Fibroblast of gingiva (primary cell): ENCODE data around the gene NAA20.
A peak's percentile ranks its signal among the peaks of the same experiment; 100 is the strongest.

Experiments
- DNase-seq: peaks from one replicate; pipeline ENCODE4 v3.0.0-alpha.2; 2011; ENCODE audit warnings: low read depth

Gene NAA20

DNA sequence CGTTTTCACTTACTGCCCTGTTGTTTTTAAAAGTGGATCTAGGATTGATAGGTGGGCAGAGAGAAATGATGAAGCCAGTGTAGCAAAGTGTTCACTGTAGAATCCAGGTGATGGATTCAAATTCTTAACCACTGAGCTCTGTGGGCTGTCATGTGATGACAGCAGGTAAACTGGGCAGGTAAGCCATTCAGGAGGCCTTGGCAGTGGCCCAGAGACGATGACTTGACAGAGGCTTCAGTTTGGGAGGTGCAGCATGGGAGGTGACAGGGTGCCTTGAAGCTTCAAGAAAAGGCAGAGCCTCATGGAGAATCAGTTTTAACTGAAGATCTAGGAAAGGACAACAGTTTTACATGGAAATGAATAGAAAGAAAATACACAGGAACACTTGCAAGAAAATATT lies 2.0 kb downstream of the NAA20 start:
- DNase-seq = no peak

DNA sequence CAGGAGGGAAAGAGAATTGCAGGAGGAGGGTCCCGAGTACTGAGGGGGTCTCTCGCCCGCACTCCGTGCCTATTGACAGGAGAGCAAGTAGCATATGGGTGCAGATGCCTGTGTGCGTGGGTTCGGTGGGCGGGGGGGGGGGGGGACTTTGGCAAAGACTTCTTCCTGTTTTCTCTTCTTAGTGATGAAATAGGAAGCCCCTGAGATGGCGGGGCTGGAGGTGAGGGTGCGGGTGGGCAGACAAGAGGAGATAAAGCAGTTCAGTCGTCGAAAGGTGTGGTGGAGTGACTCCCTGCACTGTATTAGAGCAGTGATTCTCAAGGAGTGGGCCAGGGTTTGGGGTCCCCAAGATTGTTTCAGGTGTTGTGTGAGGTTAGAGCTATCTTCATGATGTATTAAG lies 3.7 kb downstream of the NAA20 start:
- DNase-seq = no peak

DNA sequence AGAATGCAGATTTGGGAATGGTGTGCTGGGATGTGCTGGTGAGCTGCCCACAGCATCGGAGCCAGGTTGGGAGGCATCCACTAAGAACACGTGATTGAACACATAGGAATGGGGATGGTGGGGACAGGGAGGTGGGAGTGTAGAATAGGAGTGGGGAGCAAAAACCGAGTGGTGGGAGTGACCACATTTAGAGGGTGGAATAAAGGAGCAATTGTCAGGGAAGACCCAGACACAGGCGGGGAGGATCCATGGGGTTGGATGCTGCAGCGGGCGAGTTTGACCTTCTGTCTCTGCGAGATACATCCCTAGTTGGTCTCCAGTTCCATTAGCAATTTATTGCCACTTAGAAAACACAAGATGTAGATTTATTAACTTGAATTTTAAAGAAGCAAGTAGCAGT lies 4.7 kb downstream of the NAA20 start:
- DNase-seq = no peak

DNA sequence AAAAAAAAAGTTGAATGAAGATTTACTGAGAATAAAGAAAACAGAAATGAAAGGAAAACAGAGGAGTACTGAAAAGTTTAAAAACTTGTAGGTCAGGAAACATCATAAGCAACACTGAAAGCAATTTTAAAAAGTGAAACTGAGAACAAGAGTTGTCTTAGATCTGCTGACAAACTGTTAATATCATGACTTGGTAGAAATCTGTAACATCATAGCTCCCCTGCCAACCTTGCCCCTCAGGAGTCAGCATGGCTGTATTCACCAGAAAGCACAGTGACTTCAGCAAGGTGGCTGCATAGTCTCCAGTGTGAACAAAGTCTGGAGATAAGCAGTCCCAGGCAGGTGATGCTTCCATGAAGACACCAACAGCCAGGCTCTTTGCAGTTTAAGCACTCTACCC lies 5.3 kb downstream of the NAA20 start:
- DNase-seq = no peak

DNA sequence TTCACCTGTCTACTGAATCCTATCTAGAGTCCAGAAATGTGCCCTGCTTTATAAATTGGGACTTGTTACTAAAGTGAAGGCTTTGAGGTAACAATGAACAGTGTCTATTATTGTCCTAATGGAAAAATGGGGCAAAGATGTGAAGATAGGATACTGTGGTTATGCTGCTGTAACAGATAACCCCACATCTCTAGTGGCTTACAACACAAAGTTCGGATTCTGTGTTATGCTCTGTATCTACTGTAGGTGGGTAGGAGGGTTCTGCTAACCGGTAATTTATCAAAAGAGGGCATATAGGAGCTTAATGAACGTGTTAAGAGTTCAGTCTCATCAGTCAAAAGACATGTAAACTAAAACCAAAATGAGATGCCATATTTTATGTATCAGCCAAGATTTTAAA lies 6.2 kb downstream of the NAA20 start:
- DNase-seq = no peak

DNA sequence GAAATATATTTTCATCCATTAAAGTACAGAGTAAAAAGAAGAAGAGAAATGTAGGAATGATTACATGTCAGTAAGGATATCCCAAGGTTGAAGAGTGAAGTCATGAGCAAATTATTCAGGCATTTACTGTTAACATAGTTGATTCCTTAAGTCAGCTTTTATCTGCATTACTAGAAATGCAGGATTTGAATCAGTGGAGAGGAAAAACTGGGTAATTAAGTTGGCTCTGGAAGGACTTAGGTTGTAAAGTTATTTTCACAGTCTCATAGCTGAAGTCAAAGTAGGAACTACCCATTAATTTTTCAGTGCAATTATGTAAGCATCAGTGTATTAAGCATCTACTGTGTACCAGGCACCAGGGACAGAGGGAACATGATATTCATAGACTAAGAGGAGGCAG lies 7.8 kb downstream of the NAA20 start:
- no peak for DNase-seq

DNA sequence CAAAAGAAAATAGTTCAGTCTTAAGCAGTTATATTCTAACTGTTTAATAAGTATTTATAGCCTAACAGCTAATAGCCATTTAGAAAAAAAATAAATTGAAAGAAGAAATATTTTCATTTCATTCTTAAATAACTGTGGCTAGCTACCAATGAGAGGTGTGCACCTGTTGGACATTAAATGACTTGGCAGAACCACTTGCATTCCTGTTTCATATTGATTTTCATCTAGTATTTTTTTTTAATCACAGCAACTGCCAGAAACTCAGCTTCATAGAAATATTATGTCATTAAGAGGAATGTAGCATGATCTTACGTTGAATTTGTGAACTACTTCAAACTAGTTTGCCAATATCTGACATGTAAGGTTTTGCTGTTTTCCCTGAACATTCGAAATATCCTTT lies 10.1 kb downstream of the NAA20 start:
- DNase-seq = no peak

DNA sequence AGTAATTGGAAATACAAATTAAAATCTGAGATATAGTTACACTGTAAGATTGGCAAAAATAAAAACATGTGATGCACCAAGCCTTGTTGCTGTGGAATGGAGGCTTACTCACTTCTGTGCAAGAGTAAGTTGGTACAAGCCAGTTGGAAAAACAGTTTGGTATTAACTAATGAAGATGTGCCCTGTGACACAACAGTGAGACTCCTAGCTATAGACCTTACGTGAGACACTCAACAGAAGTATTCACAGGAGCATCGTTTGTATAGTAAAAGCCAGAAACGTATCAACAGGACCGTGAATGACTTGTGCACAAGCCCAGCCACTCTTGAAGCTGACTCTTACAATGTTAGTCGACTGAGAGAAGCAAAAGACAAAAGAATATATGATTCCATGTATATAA lies 14.6 kb downstream of the NAA20 start:
- no peak for DNase-seq

DNA sequence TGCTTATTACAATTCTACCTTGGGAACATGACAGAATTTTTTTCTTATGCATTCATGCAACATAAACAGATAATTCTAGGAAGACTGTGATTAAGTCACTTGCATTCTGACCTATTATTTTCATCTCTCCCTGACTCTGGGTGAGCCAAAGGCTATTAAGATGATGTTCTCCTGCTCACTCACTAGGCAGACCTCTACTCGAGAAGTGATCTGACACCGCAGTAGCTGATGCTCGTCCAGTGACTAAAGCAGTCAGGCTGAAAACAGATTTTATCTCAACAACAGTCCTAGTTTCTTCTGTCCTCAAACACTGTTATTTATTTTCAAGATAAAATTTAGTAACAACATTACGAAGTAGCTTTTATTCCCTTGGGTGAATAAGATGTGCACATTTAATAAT lies 17.3 kb downstream of the NAA20 start:
- DNase-seq = no peak

DNA sequence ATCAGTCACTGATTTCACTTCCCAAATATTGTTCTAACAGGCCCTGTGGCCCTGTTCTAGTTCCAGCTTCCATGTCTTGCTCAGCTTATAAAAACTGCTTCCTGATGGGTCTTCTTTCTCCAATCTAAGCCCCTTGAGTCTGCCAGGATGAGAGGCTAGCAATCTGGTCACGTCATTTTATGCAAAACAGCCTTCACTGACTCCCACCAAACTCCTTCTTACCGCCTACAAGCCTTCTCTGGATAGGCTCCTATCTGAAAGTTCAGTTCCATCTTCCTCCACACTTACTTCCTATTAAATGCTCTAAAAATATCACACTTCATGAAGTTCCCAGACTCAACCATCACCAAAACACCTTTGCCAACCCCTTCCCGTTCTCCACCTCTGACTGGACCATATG lies 19.6 kb downstream of the NAA20 start:
- no peak for DNase-seq

DNA sequence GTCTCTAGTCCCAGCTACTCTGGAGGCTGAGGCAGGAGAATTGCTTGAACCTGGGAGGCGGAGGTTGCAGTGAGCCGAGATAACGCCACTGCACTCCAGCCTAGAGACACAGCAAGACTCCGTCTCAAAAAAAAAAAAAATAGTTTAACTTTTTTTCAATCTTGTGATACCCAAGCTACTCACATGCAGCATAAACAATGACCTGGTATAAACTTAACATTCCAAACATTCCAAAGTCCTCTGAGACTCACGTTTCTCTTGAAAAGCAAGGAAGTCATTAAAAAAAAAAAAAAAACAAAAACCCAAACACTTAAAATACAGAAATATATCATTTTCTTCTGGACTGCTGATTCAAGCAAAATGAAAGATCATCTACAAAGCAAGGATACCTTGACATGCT lies 20.8 kb downstream of the NAA20 start:
- DNase-seq = peak; percentile 25

DNA sequence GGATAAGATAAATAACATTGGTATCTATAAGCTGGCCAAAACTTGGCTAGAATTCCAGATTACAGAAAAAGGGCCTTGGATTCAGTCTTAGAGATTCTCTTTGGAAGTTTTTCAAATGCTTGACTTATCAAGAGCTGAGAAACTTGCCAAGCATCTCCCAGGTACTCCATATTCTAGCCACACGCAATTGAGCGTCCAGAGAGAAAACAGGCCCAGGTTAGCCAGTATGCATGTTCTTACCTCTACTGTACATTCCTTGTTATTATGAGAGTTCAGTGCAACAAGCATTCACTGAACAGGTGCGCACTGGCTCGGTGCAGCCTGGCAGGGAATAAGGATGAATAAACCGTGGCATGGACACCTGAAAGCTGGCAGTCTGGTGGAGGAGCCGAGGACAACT lies 21.4 kb downstream of the NAA20 start:
- no peak for DNase-seq

DNA sequence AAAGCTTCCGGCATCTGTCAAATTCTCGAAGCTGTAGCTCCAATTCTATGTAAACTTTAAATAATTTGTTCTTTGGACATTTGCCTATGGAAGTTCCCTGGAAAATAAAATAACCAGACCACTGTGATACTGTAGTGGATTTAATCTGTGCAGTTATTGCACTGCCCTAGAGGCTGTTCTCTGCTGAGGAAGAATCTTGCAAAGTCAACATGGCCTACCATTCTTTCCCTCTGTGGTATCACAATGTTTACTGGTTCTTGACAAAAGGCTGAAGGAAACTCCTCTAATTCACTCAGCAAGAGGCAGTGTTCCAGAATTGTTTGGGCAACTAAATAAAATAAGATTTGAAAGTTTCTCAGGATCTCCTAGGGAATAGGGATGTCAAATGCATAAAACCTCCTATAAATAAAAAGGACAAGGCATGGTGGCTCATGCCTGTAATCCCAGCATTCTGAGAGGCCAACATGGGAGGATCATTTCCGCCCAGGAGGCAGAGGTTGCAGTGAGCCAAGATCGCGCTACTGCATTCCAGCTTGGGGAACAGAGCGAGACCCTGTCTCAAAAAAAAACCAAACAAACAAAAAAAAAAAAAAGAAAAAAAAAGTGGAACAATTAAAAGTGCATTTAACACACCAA lies 22.7 kb downstream of the NAA20 start:
- DNase-seq = no peak

DNA sequence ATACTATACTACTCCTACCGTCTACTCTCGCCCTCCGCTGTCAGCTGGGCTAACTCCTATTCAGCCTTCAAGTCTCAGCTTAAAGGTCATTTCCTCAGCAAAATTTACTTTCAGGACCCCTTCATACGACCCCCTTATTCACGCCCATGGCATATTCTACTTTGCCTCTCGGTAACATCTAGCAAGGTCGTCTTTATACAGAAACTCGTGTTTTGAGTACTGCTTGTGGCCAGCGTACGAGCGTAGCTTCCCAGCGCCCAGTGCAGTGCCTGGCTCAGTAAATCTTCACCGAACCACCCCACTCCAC lies 34.6 kb downstream of the NAA20 start:
- no peak for DNase-seq

DNA sequence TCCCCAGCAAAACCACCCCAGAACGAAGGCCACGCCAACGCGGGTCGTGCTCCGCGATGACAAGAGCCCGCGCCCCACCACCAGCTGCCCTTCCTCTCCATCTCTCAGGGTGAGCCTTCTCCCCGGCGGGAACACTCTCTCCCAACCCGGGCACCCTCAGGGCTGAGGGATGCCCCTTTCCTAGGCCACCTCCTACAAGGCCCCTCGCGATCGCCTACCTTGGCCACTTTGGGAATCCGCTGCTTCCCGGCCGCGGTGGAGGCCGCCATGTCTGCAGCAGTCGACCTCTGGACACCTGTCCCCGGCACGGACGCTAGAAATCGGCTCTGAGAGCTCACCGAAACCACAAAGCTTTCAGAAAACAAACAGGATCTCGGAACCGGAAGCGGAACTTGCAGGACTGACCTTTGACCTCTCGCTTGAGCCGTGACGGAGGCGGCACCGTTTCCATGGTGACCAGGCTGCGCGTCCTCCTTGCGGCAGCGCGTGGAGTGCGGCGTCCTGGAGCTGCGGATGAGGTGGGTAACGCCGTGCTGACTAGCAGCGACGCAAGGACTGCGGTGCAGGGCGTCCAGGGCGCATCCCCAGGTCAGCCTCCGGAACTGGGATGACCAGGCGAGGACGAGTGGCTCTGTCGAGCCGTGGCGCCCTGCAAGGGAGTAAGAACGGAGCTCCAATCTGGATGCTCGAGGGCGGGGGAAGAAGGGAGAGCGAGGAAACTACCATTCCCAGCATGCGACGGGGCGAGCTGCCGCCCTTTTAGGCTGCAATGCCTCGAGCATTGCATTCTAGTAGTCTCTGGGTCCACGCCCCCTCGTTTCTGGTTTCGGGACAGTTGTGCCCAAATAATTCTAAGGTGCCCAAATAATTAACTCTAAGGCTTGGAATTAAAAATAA lies 35.2 kb downstream of the NAA20 start, which contains the start of the genes CFAP61 and CRNKL1:
Gene CFAP61 (plus strand): TSS at position 459 of the 897 bp plus-strand sequence. CDS start 4,122 bp downstream, outside the sequence.
Gene CRNKL1 (minus strand): TSS at position 393 of the 897 bp plus-strand sequence. CDS start 124 bp downstream, at position 269.
- DNase-seq = peak; percentile 96

DNA sequence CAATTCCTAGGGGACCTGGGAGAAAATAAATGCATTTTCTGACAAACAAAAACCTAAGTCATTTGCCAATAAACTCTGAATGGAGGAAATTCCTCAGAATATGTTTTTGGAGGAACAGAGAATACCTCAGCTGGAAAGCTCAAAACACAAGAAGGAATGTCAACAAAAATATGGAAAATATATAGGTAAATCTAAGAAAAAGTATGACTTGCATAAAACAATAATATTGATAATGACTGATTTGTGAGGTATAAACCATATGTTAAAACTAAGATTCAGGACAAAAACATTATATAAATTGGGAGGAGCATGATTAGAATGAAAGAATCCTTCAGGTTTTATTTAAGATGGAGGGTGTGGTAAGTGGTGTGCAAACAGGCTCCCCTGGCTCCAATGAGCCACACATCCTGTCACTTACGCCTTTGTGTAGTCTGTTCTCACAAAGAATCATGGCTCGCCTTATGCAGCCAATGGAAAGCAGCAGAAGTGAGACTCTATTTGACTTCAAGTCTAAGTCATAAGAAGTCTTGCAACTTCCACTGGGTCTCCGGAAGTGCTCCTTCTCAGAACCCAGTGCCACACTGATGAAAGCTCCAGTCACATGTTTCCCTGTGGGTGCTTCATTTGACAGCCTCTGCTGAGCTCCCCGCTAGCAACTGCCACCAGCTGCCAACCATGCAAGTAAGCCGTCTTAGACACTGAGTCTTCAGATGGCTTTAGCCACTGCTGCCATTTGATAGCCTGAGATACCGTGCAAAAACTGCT lies 43.3 kb downstream of the NAA20 start:
- no peak for DNase-seq

DNA sequence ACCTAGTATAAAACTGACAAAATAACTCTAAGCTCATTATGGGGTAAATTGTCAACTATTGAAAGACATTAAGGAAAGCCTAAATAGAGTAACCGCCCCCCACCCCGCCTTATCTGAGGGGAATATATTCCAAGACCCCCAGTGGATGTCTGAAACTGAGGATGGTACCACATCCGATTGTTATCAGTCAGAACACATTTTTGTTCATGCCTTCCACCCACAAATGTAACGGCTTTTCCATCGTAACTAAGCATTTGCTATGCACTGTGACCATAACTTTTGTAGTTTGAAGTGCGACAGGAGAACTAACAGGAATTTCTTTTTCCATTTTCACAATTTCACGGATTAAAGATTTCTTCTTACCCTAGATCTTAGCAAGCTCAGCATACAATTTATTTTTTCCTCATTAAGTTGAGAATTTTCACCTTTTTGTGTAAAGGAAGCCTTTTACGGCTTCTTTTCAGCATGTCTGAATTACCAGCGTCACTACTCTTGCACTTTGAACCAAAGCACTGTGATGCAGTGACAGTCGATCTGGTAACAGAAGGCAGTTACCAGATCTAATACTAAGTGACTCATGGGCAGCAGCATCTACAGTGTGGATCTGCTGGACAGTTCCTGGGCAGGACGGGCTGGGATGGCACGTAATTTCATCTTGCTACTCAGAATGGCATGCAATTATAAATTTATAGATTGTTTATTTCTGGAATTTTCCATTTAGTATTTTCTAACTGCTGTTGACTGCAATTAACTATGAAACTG lies 47.0 kb downstream of the NAA20 start:
- DNase-seq = no peak

DNA sequence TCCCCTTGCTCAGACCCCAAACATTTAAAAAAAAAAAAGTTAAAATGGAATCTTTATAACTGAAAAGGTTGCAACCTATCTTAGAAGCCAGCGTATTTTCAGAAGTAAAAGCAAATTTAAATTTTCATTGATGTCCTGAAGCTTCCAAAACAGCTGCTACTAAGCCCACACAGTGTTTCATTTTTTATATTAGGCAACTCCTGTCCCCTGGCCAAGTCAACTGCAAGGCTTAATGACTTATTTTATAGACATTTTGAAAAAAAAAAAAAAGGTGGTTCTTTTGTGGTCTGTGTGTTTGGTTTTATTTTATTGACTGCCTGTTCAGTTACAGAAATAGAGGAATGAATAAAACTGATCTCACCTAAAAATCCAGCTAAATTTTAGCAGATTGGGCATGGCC lies 48.2 kb downstream of the NAA20 start:
- no peak for DNase-seq

DNA sequence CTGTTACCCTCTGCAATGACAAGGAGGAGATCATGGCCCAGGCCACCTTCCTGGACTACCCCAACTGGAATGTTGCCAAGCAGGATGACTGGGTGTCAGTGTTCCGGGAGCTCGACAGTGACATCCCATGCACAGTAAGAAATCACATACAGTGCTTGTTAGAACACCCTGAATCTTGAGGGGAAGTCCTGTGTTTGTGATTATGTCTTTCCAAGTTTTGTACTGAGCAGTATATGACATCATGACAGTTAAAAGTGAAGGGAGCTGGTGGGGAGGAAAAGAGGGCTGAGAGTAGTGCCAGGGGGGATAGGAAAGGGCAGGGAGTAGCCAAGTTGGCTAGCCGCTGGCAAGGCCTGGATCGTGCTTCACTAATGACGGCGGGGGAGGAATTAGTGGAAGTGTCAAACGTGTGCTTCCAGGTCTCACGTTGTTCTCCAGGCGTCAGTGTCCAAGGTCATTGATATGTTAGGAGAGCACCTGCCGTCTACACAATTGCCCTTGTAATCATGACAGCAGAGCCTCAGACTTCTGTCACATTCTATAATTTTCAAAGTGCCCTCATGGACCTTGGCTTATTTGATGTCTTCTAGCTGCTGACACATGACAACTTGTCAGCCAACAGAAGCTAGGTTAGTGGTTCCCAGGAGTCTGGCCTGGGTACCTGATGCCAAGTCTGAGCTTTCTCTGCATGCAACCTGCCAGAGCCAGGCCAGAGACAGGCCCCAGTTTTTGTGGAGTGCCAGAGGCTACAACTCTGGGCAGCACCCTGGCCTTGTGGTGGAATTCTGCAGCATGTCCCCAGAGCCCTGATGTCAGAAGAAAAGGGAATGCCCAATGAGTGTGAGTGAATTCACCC lies 53.9 kb downstream of the NAA20 start:
- no peak for DNase-seq

DNA sequence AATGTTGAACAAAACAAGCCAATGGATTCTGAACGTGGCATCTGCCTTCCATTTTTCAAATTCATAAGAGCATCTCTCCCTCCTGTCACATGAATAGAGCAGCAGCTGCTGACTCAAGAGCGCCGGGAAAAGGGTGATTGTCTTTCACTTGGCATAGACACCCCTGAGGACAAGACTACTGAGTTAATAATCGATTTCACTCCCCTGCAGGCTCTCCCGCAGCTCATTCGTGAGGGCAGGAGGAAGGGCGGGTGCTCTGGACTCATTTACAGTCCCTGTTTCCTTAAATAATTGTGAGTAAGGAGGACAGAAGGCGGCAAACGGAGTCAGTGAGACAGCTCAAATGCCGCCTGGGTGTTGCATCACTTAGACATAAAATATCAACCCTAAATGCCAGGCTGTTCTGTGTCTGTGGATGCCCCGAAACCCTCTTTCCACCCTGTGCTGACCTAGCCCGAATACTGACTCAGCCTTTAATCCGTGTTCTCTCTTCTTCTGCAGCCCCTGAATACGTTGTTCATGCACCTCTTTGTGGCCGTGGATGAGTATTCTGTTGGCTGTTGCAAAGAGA lies 56.7 kb downstream of the NAA20 start:
- DNase-seq = no peak

DNA sequence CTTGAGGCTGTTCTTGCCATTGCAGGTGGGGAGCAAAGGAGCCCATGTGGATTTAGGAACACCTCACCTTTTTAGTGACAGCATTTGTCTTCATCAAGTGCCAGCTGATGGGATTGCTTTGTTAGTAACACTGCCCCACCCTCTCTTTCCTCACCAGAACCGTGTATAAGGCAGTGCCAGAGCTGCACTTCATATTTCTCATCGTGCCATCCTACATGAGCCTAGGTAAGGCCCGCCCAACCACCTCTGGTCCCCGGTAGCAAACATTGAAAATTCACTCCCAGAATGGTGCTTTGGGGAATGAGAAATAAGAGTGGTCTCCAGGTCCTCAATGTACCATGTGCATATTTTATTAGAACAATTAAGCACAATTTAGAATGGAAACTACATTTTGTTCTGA lies 57.9 kb downstream of the NAA20 start:
- no peak for DNase-seq
